Spleen (tissue), 7 donors: ENCODE data around the gene PRKCE.

ENCODE experiments used
- CTCF ChIP-seq, 11 experiments: fragments of 200-600 bp in 7 of 11; fragments of 450-650 bp in 4 of 11; sonication (generic) in 4 of 11; IDR thresholded peaks in 8 of 11; conservative IDR thresholded peaks in 3 of 11; 1 replicate in 7 of 11; 2 replicates in 4 of 11; pipeline versions ENCODE4 v1.4.0 to v1.8.0; 2016 to 2021; ENCODE audit warnings: antibody characterized with exemption in 11 of 11, inconsistent platforms in 4 of 11, mild to moderate bottlenecking in 1 of 11
- POLR2A ChIP-seq, 3 donors: fragments of 450-650 bp; IDR thresholded peaks; one replicate each; pipeline ENCODE4 v1.5.1; 2017; ENCODE audit warnings: antibody characterized with exemption in 3 of 3, mild to moderate bottlenecking in 1 of 3
- POLR2AphosphoS5 ChIP-seq, 3 donors: sonication (generic); formaldehyde crosslinking; IDR thresholded peaks; one replicate each; pipeline ENCODE4 v1.5.1; 2017; ENCODE audit warnings: antibody characterized with exemption in 3 of 3
- donor health status: DM: no; HTN: no; CAD: no; lungs with moderate emphysema.
- donor health status: DM: no; HTN: no; CAD: no.
- donor health status: DM: no; HTN: no; CAD: no.

GRCh38 chr2:45729753-45730512, 78.5 kb downstream of the PRKCE start:
- TF ChIP-seq POLR2A (IDR thresholded peaks at IDR 0.05), result no peak
- peak in 9 of 11 experiments; percentile 26 to 54 (median 41) for TF ChIP-seq CTCF (IDR thresholded peaks at IDR 0.05 in 8 of 11, conservative IDR thresholded peaks at IDR 0.05 in 3 of 11)
- TF ChIP-seq POLR2AphosphoS5 (IDR thresholded peaks at IDR 0.05), result peak in 1 of 3 donors; percentile 37
